ENCODE results near the gene SAMD1. TPM values are rescaled to one million over a fixed set of nuclear protein-coding genes. Genes with fewer than 3 reads are reported as not detected.

SAMD1 gene
- total and polyA plus RNA-seq, 2 of the 13 experiments (the other 11 are each of a cell fraction or from before 2014, with no cell fraction given) = 17.5 to 45.0 TPM

DNA sequence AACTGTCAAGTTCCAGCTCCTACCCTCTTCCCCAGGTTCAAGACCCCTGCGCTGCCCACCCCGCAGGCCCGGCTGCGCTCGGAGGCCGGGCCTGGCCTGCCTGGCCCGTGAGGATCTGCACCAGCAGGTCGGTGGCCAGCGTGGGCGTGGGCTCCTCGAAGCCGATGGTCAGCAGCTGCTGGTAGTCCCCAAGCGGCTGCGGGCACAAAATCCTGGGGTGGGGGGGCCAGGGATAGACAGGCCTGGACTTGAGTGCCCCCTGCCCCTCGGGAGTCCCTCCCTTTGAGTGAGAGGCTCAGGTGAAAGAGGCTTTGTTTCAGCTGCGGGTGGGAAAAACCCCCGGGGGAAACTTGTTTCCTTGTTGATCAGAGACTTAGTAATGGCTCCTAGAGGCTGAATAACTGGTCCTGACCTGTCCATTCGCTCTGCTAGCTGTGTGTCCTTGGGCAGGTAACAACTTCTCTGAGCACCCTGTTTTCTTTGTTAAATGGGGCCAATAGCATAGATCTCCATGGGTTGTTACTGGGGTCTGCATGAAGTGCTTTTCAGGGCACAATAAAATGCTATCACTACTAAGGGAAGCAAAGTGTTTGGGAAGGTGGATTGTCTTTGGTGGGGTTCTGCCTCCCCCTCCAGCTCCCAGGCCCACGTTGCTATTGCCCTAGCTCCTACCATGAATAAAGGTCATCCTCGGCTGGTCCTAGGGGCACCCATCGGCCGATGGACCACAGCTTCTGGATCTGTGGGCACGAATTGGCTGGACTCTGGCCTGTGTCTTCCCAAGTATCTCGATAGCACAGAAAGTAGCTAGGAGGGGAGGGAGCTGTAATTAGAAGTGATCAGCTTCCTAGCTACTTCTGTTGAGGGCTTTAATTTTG is 8.5 kb downstream of the SAMD1 start (continued):
- TF ChIP-seq, protein P1, sequence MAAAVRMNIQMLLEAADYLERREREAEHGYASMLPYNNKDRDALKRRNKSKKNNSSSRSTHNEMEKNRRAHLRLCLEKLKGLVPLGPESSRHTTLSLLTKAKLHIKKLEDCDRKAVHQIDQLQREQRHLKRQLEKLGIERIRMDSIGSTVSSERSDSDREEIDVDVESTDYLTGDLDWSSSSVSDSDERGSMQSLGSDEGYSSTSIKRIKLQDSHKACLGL (CRISPR knock-in tag; IDR thresholded peaks at IDR 0.05) = 0 out of 2 replicates have a peak, but pooled peaks have one; percentile 46
- TF ChIP-seq ZMYM2 (CRISPR knock-in tag; IDR thresholded peaks at IDR 0.05) = peak; percentile 21; the same call in 1 of the 2 replicates
- TF ChIP-seq ZNF784 (CRISPR knock-in tag; IDR thresholded peaks at IDR 0.05; ENCODE audit: borderline replicate concordance) = peak; percentile 50; the same call in 1 of the 2 replicates
- TF ChIP-seq GABPA (IDR thresholded peaks at IDR 0.05; ENCODE audit: low read depth, low read length) = no peak
- TF ChIP-seq GABPA (CRISPR knock-in tag; IDR thresholded peaks at IDR 0.05; ENCODE audit: low read depth) = no peak
- TF ChIP-seq CEBPB (IDR thresholded peaks at IDR 0.05; ENCODE audit: borderline replicate concordance, low read depth, low read length) = no peak
- TF ChIP-seq ZFY (CRISPR knock-in tag; IDR thresholded peaks at IDR 0.05) = no peak
- TF ChIP-seq ZNF333 (CRISPR knock-in tag; IDR thresholded peaks at IDR 0.05; ENCODE audit: borderline replicate concordance) = peak; percentile 43; the same call in 1 of the 2 replicates
- TF ChIP-seq USF2 (IDR thresholded peaks at IDR 0.05; ENCODE audit: low read depth, low read length) = no peak
- TF ChIP-seq USF2 (CRISPR knock-in tag; IDR thresholded peaks at IDR 0.05; ENCODE audit: borderline replicate concordance) = no peak
- TF ChIP-seq PHF8 (CRISPR knock-in tag; IDR thresholded peaks at IDR 0.05) = peak; percentile 37
- TF ChIP-seq ZFYVE20 (CRISPR knock-in tag; IDR thresholded peaks at IDR 0.05; ENCODE audit: borderline replicate concordance, low read depth) = no peak
- peak; percentile 16 for TF ChIP-seq ZFP36 (IDR thresholded peaks at IDR 0.05; ENCODE audit: borderline replicate concordance, low read depth, low read length, partially characterized antibody)
- no peak for TF ChIP-seq BCL6 (CRISPR knock-in tag; IDR thresholded peaks at IDR 0.05)
- peak; percentile 6; the same call in 1 of the 2 replicates for TF ChIP-seq ZNF607 (CRISPR knock-in tag; IDR thresholded peaks at IDR 0.05; ENCODE audit: borderline replicate concordance)
- TF ChIP-seq ZNF768 (CRISPR knock-in tag; IDR thresholded peaks at IDR 0.05) = peak; percentile 88
- peak; percentile 16; the same call in 1 of the 2 replicates for TF ChIP-seq ZNF747 (CRISPR knock-in tag; IDR thresholded peaks at IDR 0.05; ENCODE audit: borderline replicate concordance)
- TF ChIP-seq RBFOX2 (IDR thresholded peaks at IDR 0.05; ENCODE audit: low read depth, low read length) = peak; percentile 80
- TF ChIP-seq ZMYM3 (CRISPR knock-in tag; IDR thresholded peaks at IDR 0.05) = peak; percentile 9; the same call in 1 of the 2 replicates
- TF ChIP-seq ZNF225 (CRISPR knock-in tag; IDR thresholded peaks at IDR 0.05) = no peak
- TF ChIP-seq ZNF430 (CRISPR knock-in tag; IDR thresholded peaks at IDR 0.05) = 0 out of 2 replicates have a peak, but pooled peaks have one; percentile 29
- TF ChIP-seq SRSF1 (optimal IDR thresholded peaks at IDR 0.05; ENCODE audit: low read depth, low read length) = peak; percentile 88
- TF ChIP-seq RXRA (CRISPR knock-in tag; IDR thresholded peaks at IDR 0.05) = 0 out of 2 replicates have a peak, but pooled peaks have one; percentile 3
- 0 out of 2 replicates have a peak, but pooled peaks have one; percentile 67 for TF ChIP-seq ZNF484 (CRISPR knock-in tag; IDR thresholded peaks at IDR 0.05; ENCODE audit: borderline replicate concordance, low read depth)
- 0 out of 2 replicates have a peak, but pooled peaks have one; percentile 17 for TF ChIP-seq ESRRA (CRISPR knock-in tag; IDR thresholded peaks at IDR 0.05; ENCODE audit: low read depth)
- TF ChIP-seq RARA (CRISPR knock-in tag; IDR thresholded peaks at IDR 0.05) = no peak
- TF ChIP-seq SOX6 (IDR thresholded peaks at IDR 0.05) = no peak
- 0 out of 2 replicates have a peak, but pooled peaks have one; percentile 6 for TF ChIP-seq SOX6 (CRISPR knock-in tag; IDR thresholded peaks at IDR 0.05)
